Stimulated activated CD4-positive, alpha-beta T cell treated with anti-CD3 and anti-CD28 coated beads, Interleukin-1b, Interleukin-23, amount 100 ng/mL, for 4 hours (primary cell): ENCODE results near the gene SNRNP200.
"Not testable (repeated sequence)": the region's sequence is repeated elsewhere in the genome, so short reads cannot be mapped to it uniquely, and the experiment has no call there.

Experiments used
- DNase-seq, 2 donors: peaks; one replicate each; pipeline ENCODE4 v3.0.0-alpha.2; 2020; ENCODE audit warnings: low read depth in 2 of 2

The SNRNP200 gene

GRCh38 chr2:96274355-96275056 lies 30.8 kb downstream of the SNRNP200 start:
- DNase-seq, result no peak

GRCh38 chr2:96273763-96274162 lies 31.6 kb downstream of the SNRNP200 start:
- no peak for DNase-seq

DNA sequence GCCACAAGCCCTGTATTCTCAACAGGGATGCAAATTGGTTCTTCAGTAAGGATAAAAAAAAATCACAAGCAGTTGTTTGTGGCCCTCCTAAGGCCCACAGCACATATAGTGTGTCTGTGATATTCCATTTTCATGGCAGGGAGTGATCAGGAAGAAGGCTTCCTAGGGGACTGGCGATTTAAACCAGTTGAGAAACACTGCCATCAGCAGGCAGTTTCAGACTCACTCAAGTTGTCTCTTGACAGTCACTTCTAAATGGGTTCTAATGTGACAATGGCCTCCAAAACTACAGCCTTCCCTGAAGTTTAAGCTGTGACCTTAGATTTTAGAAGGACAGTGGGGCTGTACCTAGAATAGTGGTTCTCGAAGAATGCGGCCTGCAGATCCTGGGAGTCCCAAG lies 33.4 kb downstream of the SNRNP200 start:
- no peak for DNase-seq

- peak in 1 of 2 donors; percentile 14 for DNase-seq
These were observed 38.0 kb downstream of the SNRNP200 start for GRCh38 chr2:96267159-96267971.

GRCh38 chr2:96265840-96266679 lies 39.3 kb downstream of the SNRNP200 start, which contains the start of the genes CIAO1 and TMEM127:
TSS of gene CIAO1 (plus strand) at chr2:96266225. CDS start at chr2:96266351, 126 bp downstream.
TSS of gene TMEM127 (minus strand) at chr2:96265997. CDS start at chr2:96265381, 616 bp downstream.
- DNase-seq, result peak; percentile 96 to 97

- DNase-seq, result no peak
These were observed 40.0 kb downstream of the SNRNP200 start for GRCh38 chr2:96265349-96265839.

DNA sequence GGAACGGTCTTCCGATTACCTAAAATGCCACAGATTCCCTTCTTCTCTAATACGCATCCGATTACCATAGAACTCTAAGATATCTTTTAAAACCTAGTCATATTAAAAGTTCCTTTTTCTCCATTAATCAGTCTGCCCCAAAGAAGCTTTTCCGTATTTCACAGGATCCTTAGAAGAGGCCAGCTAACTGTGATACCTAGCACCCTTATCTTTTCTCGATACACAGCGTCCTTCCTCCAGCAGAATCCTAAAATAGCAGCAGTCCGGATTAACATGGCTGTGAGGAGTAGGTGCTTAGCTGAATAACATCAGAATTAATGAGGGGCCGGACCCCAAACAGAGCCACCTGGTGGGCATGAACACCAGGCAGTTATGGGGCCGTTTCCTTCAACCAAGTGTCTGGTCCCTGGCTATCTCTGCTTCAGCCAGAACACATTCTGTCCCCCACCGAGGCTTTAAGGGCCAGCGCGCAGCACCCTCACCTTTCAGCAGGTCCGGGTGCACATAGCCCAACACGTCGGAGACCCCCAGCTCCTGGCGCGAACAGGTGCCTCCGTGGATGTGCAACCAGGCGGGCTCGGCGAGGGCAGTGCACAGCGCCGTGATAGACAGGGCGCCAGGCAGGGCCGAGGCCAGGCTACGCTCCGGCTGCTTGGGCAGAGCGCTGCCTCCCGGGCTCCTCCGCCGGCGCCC lies 40.5 kb downstream of the SNRNP200 start:
- DNase-seq, result no peak

GRCh38 chr2:96264086-96264485 lies 41.3 kb downstream of the SNRNP200 start:
- DNase-seq, result no peak

DNA sequence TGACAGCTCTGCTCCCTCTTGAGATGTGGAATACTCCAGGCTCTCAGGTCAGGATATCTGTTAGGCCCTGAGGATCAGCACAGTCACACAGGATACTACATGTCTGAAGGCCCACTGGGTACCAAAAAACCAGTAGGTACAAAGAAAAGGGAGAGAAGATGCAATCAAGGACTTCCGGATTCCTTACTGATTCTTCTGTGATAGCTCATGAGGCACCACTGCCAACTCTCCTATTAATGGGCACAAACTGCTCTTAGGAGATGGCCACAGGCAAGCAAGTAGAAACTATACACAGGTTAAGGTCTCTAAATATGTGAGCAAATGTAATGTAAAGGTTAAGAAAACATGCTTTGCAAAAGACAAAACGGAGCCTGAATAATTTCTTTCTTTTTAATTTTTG lies 43.0 kb downstream of the SNRNP200 start:
- no peak for DNase-seq

DNA sequence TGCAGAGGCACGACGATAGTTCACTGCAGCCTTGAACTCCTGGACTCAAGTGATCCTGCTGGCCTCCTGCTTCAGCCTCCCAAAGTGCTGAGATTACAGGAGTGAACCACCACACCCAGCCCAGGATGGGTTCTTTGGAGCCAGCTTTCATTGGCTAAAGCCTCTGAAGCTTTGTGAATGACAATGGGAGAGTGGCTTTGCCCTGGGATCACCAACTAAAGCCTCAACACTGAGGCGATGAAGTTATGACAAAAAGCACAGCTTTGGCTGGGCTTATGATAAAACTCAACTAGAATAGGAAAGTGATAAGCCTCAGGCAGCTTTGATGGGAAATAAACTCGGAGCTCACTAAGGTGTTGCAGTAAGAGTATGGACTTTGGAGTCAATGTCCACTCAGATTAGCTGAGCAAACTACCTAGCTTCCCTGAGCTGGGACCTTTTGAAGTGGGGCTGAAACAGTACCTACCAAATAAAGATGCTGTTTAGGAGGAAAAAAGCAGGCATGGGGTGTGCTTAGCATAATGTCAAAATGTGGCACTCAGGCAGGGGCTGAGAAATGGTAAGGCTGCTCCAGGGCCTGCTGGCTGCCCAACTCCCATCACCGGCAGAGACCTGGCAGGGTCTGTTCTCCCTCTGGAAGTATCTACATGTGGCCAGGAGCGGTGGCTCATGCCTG lies 43.9 kb downstream of the SNRNP200 start:
- DNase-seq, result no peak

DNA sequence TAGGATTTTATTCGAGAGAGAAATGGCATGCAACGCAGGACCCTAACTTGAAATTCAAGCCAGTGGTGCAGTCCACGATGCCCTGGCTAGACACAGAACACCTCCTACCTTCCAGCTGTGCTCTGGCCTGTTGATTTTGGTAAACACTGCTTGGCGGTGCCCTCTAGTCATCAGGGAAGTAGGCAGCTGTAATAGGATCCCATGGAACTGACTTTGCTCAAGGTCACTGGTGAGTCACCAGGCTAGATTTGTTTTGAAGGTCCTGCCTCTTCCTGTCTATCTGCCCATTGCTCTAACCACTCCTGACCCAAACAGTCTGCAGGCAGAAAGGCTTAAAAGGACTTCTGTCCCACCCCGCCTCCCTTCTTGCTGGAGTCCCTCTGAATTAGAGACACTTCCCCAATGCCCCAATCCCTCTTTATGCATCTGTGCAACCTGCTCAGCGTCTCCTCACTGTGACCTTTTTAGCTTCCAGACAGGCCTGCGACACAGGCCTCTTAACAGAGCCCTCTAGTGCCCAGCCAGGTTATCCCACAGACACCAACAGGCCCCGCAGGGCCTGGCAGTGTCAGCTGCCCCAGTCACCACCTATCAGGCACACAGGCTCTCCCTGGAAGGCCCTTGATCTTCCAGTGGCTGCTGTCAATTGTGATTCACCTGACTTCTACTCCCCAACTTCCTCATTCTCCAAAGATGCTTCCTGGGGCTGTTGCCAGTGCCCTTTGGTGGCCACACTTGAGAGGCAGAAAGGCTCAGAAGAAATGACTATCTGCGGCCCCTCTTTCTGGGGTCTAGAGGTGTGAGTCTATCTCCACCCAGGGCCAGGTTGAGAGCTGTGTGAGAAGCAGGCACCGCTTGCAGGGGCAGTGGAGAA lies 44.7 kb downstream of the SNRNP200 start:
- no peak for DNase-seq

- DNase-seq, result no peak
These were observed 45.8 kb downstream of the SNRNP200 start for GRCh38 chr2:96259497-96259921.

GRCh38 chr2:96258166-96259022 lies 47.0 kb downstream of the SNRNP200 start:
- DNase-seq, result no peak

DNA sequence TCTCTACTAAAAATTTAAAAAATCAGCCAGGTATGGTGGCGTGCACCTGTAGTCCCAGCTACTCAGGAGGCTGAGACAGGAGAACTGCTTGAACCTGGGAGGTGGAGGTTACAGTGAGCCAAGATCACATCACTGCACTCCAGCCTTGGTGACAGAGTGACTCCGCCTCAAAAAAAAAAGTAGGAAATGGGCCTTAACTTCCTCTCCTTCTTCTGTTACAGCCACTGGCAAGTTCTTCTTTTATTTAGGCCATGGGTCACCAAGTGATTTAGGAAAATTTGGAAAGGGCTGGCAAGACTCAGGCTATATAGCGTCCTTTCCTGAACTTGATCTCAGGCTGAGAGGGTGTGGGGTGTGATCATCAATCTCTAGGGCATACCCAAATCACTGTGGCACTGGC lies 47.6 kb downstream of the SNRNP200 start:
- DNase-seq, result not testable (repeated sequence)

DNA sequence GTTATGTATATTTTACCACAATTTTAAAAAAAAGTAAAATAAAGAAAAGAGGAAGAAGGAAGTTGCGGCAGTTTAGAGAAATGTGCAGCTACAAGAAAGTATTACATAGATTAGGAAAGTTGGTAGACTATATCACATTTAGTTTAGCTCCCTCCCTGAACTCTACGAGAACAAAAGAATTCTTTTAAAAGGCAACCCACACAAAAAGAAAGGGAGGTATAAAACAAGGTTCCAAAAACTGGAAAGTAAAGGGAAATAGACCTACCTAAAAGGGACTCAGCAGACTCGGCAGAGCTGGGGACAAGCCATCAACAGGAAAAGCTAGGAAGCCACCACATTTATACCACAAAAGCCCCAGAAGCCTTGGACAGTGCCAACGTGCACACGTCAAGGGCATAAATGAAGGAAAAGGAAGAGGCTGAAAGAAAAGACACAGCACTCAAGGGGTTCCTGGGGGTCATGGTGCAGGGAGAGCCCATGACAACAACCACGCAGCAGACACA lies 48.7 kb downstream of the SNRNP200 start:
- DNase-seq, result no peak

GRCh38 chr2:96254571-96254970 lies 50.8 kb downstream of the SNRNP200 start:
- DNase-seq, result no peak

GRCh38 chr2:96253006-96253405 lies 52.3 kb downstream of the SNRNP200 start:
- no peak for DNase-seq

DNA sequence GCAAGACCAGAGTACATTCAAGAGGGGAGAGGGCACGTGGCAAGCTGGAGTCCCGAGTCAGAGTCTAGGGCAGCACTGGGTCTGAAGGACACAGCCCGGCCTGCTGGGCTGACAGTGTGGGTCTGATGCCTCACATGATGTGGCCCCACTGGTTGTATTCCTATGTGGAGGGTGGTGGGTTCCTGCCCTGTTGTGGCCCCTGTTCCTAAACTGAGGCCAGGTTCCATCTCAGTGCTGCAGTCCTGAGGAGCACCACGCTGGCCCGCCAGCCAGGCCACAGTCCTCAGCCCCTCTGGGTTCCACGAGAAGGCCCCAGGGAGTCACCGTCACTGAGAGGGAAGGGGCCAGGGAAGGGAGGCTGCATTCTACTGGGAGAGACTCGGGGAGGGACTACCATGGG lies 52.8 kb downstream of the SNRNP200 start:
- DNase-seq, result no peak
